Ovary (tissue), 9 donors: ENCODE data around the gene TAOK1. TPM values are rescaled to one million over a fixed set of nuclear protein-coding genes. Genes with fewer than 3 reads are reported as not detected.

ENCODE experiments used
- DNase-seq, 5 donors: peaks; one replicate each; pipeline ENCODE4 v3.0.0-alpha.2; 2019 to 2020
- H3K27ac ChIP-seq, 2 donors: fragments of 200-600 bp; one replicate each; pipeline versions ENCODE4 v1.5.1 to v1.8.0; 2019 to 2022
- H3K27me3 ChIP-seq: fragments of 200-600 bp; one replicate; pipeline ENCODE4 v1.8.0; 2022
- H3K36me3 ChIP-seq: fragments of 200-600 bp; sonication (generic); one replicate; pipeline ENCODE4 v1.5.1; 2019
- H3K4me1 ChIP-seq: one replicate; pipeline ENCODE4 v1.8.1; 2013; ENCODE audit warnings: mild to moderate bottlenecking, moderate library complexity; ENCODE audit not compliant: insufficient read depth
- H3K4me3 ChIP-seq: fragments of 200-600 bp; sonication (generic); one replicate; pipeline ENCODE4 v1.5.1; 2017
- H3K9me3 ChIP-seq, 2 donors: fragments of 200-600 bp in 1 of 2; sonication (generic) in 1 of 2; one replicate each; pipeline versions ENCODE4 v1.5.1 to v1.8.1; 2013 to 2019; ENCODE audit warnings: mild to moderate bottlenecking in 1 of 2, moderate library complexity in 1 of 2
- EP300 ChIP-seq: sonication (generic); formaldehyde crosslinking; IDR thresholded peaks from one replicate; pipeline ENCODE4 v1.6.1; 2017; ENCODE audit warnings: antibody characterized with exemption
- POLR2A ChIP-seq: fragments of 450-650 bp; IDR thresholded peaks from one replicate; pipeline ENCODE4 v1.6.1; 2017; ENCODE audit warnings: antibody characterized with exemption, mild to moderate bottlenecking, moderate library complexity
- WGBS, 3 donors: extraction: QIAGEN DNeasy Blood & Tissue Kit in 1 of 3; methylation state at CpG; one replicate each; pipeline versions ENCODE4 v1.1.5 to v1.1.7; 2013 to 2017; 5-methylcytosine and 5-hydroxymethylcytosine counted together
- intact Hi-C, 4 donors: fragments of 100-400 bp; cut with DNase I; formaldehyde crosslinking; loops; one replicate each; pipeline versions ENCODE4 v1.11.0 to v1.15.1; 2022 to 2023
- polyA plus RNA-seq, 2 donors: library from polyadenylated mRNA; stranded (reverse); fragments of 200-250 nt in 1 of 2; fragments of 350-450 nt in 1 of 2; fragmentation: Illumina TruSeq in 1 of 2; extraction: RNeasy Lipid Tissue Mini Kit (QIAGEN cat#74804) in 1 of 2; gene quantifications; one replicate each; pipeline ENCODE4 v1.2.3, GENCODE V29; 2013 to 2014
- total RNA-seq, 7 donors: library from RNA; depleted of rRNA in 2 of 7; stranded (reverse); fragments of >200 nt in 2 of 7; fragmentation: NEBNext Ultra II Directional in 3 of 7; extraction: Animal tissue kit (Norgen Biotek cat#: 25700) in 3 of 7; gene quantifications; one replicate each; pipeline versions ENCODE4 v1.1.0 to v1.2.4, GENCODE V29; 2016 to 2023
- TF ChIP-seq, protein P1 (sequence below), 3 donors: fragments of 450-650 bp in 2 of 3; fragments of 200-600 bp in 1 of 3; IDR thresholded peaks; one replicate each; pipeline versions ENCODE4 v1.5.1 to v1.8.0; 2016 to 2022; ENCODE audit warnings: antibody characterized with exemption in 3 of 3, mild to moderate bottlenecking in 1 of 3
- donor health status: DM: no; HTN: no; CAD: no; lungs with moderate emphysema.
- donor health status: DM: no; HTN: no; CAD: no.
- donor health status: Bipolar disorder and iron deficiency.
- donor health status: DM: yes; HTN: yes; CAD: no.
- donor health status: DM: no; HTN: no; CAD: no.
- donor health status: DM: yes; HTN: yes; CAD: no.

The TAOK1 gene
- total and polyA plus RNA-seq, 9 donors = 8.7 to 66.5 (median 49.6) TPM

DNA sequence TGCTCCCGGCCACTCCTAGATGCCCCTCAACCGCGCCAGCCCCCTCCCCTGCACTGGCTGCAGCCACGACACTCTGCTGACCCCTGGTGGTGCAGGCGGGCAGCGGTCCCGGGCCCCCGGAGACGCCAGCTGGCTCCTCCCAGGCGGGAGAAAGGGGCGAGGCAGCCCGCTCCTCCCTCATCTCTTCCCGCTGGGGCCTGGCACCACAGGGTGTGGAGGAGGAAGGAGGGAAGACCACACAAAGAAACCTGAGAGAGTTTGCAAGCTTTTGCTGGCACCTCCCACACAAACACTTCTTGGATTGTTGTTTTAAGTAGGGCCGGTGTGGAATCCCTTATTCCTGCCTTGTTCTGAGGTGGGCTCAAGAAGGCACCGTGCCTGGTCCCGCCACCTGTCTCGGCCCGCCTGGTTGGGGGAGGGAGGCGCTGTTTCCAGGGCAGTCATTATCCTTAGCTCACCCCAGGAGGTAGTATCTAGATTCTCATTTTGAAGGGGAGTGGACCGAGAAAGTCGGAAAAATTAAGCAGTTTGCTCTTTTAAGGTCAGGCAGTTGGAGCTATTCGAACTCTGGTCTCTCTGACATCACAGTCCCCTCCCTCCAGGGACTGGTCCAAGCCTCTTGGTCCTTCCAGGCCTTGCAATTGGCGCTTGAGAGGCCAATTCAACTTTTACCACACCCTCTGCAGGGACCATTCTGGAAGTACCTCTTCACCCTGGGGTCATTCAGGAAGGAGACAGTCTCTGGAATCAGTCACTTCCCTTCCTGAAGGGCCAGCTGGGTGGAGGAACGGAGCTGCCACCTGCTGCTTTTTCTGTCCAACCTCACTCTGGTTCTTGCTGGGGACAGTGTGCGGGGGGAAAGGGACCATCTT, 201.8 kb downstream of the TAOK1 start:
- no peaks in the 10 kb centered on the region for H3K36me3 ChIP-seq
- peak; percentile 86 to 94 (median 93) for DNase-seq
- H3K4me3 ChIP-seq = peak overlapping the region; percentile 28
- intact Hi-C loops = no loop called here
- H3K4me1 ChIP-seq = peaks cover 35% of the 10 kb centered on the region
- peak overlapping the region; percentile 49 to 50 for H3K27ac ChIP-seq
- H3K9me3 ChIP-seq = no peaks in the 10 kb centered on the region
- no peaks in the 10 kb centered on the region for H3K27me3 ChIP-seq
- 8 to 11% (median 9%) methylated on average over 25 of the region's 25 CpGs for WGBS, 3 donors
- TF ChIP-seq, protein P1, sequence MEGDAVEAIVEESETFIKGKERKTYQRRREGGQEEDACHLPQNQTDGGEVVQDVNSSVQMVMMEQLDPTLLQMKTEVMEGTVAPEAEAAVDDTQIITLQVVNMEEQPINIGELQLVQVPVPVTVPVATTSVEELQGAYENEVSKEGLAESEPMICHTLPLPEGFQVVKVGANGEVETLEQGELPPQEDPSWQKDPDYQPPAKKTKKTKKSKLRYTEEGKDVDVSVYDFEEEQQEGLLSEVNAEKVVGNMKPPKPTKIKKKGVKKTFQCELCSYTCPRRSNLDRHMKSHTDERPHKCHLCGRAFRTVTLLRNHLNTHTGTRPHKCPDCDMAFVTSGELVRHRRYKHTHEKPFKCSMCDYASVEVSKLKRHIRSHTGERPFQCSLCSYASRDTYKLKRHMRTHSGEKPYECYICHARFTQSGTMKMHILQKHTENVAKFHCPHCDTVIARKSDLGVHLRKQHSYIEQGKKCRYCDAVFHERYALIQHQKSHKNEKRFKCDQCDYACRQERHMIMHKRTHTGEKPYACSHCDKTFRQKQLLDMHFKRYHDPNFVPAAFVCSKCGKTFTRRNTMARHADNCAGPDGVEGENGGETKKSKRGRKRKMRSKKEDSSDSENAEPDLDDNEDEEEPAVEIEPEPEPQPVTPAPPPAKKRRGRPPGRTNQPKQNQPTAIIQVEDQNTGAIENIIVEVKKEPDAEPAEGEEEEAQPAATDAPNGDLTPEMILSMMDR (IDR thresholded peaks at IDR 0.05) = peak; percentile 91 to 96 (median 93)
- TF ChIP-seq POLR2A (no peak), EP300 (no peak)

DNA sequence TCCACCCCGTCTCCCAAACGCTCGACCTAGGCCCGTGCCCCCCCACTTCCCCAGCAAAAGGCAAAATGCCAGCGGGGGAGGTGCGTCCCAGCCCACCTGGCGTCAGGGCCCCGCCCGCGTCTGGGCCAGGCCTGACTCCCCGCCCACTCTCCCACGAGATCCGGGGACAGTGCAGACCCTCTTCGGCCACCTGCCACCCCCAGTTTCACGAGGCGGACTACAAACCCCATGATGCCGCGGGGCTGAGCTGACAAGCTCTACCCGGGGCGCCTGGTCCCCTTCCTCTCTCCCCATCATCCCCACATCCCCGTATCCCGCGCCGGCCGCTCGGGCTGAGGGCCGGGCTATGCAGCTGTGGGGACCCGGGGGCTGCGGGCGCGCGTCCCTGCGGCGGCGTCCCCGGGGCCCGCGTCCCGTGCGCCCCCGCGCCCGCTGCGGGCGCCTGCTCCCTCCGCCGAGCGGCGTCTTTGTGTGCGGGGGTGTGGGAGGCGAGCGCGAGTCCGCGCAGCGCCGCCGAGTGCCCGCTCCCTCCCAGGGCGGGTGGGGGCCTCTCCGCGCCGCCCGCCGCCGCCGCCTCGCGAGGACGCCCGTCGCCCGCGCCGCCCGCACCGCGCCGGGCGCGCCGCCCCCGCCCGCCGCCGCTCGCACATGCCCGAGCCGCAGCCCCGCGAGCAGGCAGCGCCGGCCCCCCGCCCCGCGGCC, 202.8 kb downstream of the TAOK1 start, which contains the start of gene ANKRD13B:
TSS of gene ANKRD13B (plus strand) at position 283 of the 702 bp plus-strand sequence. CDS start 490 bp downstream, outside the sequence.
- peaks cover 34% of the 10 kb centered on the region for H3K4me1 ChIP-seq
- TF ChIP-seq POLR2A (no peak), EP300 (no peak)
- TF ChIP-seq, protein P1 (IDR thresholded peaks at IDR 0.05) = no peak
- H3K36me3 ChIP-seq = no peaks in the 10 kb centered on the region
- 0 to 1% (median 0%) methylated on average over 27 to 92 of the region's 96 CpGs for WGBS, 3 donors
- DNase-seq = peak; percentile 49 to 76 (median 73)
- peak within 1 kb of the TSS; percentile 49 to 50 for H3K27ac ChIP-seq
- intact Hi-C loops = no loop called here
- peak within 1 kb of the TSS; percentile 67 for H3K4me3 ChIP-seq
- no peaks in the 10 kb centered on the region for H3K9me3 ChIP-seq
- no peaks in the 10 kb centered on the region for H3K27me3 ChIP-seq

GRCh38 chr17:29593591-29594518, 203.7 kb downstream of the TAOK1 start:
- DNase-seq = peak in 4 of 5 donors; percentile 25 to 57 (median 48)
- Histone ChIP-seq H3K27ac (no peak overlapping the region), H3K27me3 (no peaks in the 10 kb centered on the region), H3K36me3 (no peaks in the 10 kb centered on the region), H3K9me3 (no peaks in the 10 kb centered on the region), H3K4me1 (peaks cover 33% of the 10 kb centered on the region), H3K4me3 (peak overlapping the region; percentile 44)
- TF ChIP-seq POLR2A (no peak), EP300 (no peak)
- TF ChIP-seq, protein P1 (IDR thresholded peaks at IDR 0.05) = no peak
- 7 to 8% (median 7%) methylated on average over 48 to 64 of the region's 64 CpGs for WGBS, 3 donors
- intact Hi-C loops = no loop called here
